HG02763 (cell line): ENCODE results near the gene CNOT6L.
"Not testable (repeated sequence)": the region's sequence is repeated elsewhere in the genome, so short reads cannot be mapped to it uniquely, and the experiment has no call there.

Source experiments
- ATAC-seq: cut with Tn5 transposase; IDR thresholded peaks from one replicate; pipeline ENCODE4 v1.9.1; 2021; ENCODE audit warnings: mild to moderate bottlenecking, moderate library complexity; ENCODE audit not compliant: unreplicated experiment

CNOT6L gene

DNA sequence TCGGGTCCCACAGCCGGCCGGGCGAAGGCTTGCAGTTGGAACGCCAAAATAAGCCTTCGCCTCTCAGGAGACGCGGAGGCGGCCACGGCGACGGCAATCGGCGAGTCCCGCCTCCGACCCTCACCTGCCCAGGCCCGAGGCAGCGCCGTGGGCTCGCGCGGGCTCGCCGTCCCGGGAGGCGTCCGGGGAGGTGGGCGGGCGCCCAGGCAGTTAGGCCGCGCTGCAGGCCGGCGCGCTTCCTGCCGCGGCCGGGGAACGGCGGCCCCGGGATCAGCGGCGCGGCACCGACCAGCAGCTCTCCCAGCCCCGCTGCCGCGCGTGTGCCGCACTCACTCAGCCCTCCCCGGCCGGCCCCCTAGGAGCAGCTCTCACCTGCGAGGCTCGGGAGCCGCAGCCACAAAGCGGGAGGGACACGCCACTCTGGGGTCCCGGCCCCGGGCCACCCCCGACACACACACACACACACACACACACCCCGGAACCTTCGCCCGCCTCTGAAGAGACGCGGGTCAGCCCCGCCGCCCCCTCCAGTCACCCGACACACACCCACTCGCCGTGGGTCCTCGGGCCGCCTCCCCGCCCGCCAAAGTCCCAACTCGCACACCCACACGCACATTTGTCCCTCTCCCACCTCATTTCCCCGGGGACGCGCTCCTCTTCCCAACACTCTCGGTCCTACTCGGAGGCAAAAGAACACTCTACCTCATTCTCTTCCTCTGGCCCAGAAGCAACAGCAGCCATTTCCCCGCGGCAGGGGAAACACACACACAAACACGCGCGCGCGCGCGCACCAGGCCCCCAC, at the start of gene CNOT6L:
CNOT6L (minus strand) TSS at position 767 of the 802 bp plus-strand sequence; CDS start at position 707, 60 bp downstream.
- ATAC-seq = peak; percentile 25

DNA sequence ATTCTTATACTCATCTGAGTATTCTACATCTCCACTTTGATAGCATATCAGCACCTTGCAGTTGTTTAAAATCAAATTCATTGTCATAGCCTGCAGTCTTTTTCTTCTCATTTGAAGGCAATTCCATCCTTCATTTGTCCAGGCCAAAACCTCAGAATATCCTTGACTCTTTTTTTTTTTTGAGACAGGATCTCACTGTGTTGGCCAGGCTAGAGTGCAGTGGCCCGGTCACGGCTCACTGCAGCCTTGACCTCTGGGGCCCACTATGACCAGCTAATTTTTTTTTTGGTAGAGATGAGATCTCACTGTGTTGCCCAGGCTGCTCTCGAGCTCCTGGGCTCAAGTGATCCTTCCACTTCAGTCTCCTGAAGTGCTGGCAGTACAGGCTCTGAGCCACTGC, 46.1 kb upstream of the CNOT6L start:
- no peak for ATAC-seq

DNA sequence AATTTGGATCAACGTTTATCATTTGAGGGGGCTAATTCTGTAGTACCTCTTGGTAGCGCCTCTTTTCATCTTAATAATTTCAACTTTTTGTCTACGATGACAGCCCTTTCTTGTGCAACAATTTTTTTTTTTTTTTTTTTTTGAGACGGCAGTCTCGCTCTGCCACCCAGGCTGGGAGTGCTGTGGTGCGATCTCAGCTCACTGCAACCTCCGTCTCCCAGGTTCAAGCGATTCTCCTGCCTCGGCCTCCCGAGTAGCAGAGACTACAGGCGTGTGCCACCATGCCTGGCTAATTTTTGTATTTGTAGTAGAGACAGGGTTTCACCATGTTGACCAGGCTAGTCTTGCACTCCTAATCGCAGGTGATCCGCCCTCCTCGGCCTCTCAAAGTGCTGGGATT, 44.2 kb upstream of the CNOT6L start:
- not testable (repeated sequence) for ATAC-seq

DNA sequence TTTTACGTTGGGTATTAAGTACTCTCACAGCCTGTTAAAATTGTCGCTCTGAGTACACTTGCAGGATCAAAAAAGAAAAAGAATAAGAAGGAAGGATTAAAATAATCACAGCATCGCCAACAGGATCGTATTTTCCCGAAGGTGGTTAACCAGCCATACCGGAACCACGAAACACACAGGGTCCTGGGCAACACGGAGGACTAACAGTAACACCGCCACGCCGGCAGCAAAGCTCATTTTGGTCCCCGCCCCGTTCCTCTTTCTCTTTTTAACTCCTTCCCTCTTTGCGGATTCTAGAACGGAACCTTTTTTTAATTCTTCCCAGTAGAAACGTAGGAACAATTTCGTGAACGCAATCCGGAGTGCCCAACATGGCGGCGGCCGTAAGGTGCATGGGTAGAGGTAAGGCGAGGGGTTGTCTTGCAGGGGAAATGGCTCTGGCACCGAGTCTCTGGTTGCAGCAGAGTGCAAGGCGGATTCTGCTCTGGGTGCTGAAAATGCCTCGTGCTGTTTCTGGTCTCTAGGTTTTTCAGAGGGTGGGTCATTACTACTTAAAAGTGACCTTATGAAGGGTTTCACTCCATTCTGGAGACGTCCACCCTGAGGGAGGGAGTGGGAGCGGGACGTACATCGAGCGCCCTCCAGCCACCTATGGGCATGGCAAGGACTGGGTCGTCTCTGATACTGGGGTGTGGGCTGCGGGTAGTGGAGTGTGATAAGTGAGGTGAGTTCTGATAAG, 43.5 kb upstream of the CNOT6L start, which contains the start of gene MRPL1:
MRPL1 (plus strand) TSS at position 353 of the 739 bp plus-strand sequence; CDS start at position 372, 19 bp downstream.
- peak; percentile 91 for ATAC-seq

DNA sequence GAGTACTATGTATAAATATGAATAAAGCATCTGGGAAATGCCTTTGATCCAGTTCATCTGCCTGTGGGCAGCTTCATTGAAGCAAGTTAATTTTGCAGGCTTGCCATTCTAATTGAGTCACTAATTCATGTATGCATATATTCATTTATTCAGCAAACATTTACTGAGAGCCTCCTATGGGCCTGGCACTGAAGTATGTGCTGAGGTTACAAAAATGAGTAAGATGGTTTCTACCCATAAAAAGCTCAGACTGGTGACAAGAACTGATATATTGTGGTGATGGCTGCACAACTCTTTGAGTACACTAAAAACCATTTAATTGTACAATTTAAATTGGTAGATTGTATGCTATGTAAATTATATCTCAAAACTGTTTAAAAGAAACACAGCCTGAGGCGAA, 42.3 kb upstream of the CNOT6L start:
- no peak for ATAC-seq

DNA sequence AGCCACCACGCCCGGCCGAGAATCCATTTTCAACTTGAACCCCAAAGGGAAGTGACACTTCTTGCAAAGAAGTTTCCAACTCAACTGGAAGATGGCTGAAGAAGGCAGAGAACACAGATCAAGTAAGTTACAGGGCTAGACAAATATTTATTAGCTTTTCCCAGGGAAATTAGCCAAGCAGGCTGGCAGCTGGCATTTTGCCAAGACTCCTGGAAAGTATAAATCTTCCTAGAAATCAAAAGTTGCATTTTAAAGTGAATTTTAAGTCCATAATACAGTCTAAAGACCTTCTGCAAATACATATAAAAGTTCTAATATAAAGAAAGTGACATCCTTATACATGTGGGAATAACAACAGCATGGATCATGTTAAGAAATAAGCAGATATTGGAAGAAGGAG, 40.1 kb upstream of the CNOT6L start:
- no peak for ATAC-seq

DNA sequence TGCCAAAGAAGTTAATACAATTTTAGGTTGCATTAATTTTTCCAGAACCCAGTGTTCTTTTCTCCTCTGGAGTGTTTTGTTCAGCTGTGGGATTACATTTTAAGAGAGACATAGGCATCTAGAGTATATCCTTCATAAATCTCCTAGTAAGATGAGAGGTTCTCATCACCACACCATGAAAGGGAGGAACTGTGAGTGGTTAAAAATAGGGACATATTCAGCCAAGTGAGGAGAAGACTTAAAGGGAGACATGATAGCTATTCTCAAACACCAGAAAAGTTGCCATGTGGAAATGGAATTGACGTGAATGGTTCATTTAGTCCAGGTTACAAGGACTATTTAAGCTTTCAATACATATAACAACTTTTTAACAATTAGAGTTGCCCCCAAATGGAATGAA, 37.0 kb upstream of the CNOT6L start:
- ATAC-seq = no peak

DNA sequence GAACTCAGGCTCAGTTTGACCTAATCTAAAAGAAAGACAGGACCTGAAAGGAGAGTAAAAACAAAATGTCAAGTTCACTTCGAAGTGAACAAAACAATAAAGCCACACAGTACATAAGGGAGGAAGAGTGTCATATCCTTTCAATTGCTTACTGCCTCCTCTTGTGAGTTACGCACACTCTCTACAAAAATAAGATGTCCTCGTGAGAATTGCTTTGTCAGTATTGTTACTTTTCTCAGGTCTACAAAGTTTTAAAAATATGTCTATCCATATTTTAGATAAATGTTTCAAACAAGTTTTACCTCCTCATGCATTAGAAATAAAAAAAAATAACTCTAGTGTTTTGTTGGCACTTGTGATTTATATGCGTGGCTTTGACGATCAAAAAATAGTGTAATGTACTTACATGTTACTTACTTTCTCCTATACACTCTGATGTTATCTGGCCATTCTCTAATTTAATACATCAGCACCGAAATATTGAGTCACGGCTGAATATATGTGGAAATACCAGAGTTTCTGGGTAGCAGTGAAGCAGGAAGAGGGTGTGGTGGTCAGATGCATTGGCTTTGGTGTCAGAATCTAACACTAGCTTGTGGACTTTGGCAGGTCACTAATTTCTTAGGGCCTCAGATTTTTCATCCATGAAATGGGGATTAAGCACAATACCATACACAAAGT, 35.4 kb upstream of the CNOT6L start:
- ATAC-seq = no peak

DNA sequence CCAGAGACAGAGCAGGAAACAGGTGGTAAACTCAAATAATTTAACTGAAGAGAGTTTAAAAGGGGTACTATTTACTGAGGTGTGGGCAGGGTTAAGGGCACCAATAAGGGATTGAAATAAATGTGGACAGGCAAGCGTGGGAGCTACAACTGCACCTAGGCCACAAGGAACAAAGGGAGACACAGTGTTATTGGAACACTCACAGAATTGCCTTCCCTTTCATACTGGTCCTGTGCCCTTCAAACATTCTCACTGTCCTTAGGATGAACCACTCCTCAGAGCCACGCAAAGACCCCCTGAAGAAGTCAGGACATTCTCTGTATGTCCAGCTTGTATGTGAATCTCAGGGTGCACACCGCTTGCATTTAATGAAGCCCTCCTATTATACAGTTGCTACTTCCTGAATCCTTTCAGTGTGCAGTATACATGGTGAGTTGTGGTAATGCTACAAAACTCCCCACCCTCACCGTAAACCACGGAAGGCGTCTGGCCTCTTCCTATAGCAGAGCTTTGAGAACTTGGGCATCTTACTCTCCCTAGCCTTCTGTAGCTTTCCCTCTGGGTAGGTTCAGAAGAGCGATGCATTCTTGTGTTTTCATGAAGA, 33.8 kb upstream of the CNOT6L start:
- ATAC-seq = peak; percentile 87

DNA sequence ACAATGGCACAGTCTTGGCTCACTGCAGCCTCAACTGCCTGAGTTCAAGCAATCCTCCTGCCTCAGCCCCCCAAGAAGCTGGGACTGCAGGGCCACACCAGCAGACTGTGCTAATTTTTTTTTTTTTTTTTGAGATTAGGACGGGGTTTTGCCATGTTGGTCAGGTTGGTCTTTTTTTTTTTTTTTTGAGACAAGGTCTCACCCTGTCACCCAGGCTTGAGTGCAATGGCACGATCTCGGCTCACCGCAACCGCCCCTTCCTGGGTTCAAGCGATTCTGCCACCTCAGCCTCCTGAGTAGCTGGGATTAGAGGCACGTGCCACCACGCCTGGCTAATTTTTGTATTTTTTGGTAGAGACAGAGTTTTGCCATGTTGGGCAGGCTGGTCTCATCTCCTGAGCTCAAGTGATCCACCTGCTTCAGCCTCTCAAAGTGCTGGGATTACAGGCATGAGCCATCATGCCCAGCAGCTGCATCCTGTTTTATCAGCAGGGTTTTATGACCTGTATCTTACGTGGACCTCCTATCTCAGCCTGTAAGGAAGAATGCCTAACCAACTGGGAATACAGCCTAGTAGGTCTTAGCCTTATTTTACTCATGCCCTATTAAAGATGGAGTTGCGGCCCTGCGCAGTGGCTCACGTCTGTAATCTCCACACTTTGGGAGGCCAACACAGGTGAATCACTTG, 30.3 kb upstream of the CNOT6L start:
- no peak for ATAC-seq

DNA sequence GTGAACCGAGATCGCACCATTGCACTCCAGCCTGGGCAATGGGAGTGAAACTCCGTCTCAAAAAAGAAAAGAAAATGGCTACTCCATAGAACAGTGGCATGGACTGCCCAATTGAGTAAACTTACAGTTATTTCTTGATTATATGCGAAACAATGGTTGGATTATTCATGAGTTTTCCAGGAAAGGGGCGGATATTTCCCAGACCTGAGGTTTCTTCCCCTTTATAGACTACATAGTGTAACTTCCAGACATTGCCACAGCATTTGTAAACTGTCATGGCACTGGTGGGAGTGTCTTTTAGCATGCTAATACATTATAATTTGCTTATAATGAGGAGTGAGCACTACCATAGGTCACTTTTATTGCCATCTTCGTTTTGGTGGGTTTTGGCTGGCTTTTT, 29.3 kb upstream of the CNOT6L start:
- ATAC-seq = no peak

DNA sequence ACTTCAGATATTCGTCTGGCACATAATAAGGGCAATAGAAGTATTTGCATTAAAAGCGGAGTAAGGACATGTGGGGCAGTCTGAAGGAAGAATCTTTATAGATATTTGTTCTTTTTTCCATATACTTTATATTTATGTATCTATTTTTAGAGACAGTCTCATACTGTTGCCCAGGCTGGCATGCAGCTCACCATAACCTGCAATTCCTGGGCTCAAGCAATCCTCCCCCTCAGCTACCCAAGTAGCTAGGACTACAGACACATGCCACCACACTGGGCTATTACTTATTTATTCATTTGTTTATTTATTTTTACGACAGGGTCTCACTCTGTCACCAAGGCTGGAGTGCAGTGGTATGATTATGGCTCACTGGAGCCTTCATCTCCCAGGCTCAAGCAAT, 26.8 kb upstream of the CNOT6L start:
- no peak for ATAC-seq

DNA sequence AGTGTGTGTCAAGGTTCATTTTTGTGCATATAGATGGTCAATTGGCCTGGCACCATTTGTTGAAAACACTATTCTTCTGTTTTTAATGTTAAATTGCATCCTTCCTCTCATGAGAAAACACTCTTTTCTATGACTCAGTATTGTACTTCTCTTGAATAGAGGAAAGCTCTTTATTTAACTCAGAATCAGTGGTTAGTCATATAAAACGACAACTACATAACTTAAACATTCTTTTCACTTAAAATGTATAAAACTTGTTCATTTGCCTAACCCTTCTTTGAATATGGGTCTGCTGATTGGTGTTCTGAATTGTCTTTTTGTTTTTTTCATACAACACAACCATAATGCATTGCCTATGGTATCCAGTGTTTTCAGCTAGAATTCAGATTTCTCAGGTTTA, 26.2 kb upstream of the CNOT6L start:
- ATAC-seq = no peak

DNA sequence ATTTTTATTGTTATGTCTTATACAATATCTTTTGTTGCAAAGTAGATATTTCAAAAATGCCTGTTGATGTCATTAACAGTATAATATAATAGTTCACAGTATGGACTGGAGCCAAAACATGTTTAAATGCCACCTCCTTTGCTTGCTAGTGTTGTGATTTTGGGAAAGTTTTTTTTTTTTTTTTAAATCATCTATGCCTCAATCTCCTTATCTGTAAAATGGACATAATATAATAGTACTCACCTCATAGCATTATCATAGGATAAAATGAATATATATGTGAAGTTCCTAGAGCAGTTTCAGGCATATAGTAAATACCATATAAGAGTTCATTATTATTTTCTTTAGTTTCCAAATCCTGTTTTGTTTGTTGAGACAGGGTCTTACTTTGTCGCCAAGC, 25.2 kb upstream of the CNOT6L start:
- no peak for ATAC-seq

DNA sequence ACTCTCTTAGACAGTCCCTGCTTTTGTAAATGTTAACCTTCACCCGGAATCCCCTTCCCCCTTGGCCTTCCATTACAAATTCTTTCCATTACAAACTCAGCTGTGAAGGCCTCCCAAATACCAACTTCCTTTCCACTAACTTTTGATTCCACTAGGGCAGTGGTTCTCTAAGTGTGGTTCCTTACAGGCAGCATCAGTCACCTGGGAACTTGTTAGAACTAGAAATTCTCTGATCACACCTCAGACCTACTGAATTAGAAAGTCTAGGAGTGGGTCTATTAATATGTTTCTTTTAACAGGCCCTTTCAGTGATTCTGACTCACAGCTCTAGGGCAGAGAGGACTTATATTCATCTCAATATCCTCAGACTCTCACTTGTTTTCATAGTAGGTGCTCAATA, 24.5 kb upstream of the CNOT6L start:
- ATAC-seq = no peak

DNA sequence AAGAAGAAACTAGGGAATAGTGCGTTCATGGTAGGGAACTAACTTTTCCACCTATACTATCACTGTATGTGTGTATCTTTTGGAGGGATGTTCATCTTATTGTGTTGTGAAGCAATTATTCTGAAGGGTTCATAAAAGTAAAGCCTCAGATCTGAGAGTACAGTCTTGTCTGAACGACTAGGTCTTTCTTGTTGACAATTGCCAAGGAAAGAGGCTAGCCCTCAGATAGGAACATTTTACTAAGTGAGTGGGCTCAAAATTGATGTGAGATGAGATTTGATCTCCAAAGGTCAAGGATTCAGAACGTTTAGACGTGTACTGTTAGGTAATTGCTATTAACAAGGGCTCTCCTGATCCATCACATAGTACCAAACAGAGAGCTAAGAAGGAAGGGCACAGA, 15.2 kb upstream of the CNOT6L start:
- no peak for ATAC-seq

DNA sequence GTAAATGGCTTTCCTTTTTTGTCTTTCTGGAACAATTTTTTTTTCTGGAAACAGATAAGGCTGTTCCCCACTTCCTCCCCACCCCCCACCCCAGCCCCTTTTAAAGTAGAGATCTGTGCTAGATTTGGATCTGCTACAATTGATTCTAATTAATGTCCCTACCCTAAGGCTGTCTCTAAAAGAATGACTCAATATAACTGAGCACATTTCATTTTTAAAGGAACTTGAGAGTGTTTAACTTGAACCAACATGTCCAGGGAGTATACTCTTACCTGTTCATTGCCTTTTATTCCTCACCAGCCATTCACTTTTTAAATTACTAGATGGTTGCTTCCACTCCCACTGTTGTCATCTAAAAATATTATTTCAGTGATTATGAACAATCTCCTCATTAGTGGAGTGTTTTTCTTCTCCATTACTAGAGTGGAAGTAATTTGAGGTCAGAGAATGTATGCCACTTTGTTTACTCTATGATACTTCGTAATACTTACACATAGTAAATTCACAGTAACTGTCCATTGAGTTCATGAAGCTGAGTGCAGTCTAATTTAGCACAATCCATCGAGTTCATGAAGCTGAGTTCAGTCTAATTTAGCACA, 14.1 kb upstream of the CNOT6L start:
- no peak for ATAC-seq

DNA sequence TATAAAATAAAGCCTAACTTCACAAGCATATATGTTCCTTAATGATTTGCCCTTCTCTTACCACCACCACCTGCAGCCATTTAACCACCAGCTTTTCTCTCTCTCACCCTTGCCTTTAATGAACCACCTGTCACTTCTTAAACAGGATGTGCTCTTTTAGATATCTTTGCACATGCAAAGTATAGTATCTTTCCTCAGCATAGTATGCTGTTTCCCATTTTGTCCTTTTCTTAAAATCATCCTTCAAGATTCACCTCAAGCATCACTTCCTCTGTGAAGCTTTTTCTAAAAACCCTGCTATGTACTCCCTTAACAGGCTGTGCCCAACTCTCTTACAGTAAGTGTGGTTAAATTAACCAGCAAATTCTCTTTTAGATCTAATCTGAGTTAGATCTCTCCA, 8.2 kb upstream of the CNOT6L start:
- ATAC-seq = peak; percentile 66

DNA sequence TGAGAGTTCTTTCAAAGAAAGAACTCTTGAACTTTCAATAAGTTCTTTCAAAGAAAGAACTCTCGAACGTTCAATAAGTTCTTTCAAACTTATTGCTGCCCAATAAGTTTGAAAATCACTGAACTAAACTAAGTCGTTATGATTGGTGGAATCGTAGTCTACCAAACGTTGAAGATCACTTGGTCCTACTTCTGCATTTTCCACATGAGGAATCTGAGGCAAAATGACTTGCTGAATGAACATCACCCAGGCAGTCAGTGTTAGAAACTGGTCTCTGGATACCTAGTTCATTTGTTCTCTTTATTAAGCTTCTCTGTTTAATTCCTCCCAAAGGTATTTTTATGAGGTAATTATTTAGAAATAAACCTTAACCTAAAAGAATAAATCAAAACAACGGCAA, 7.1 kb upstream of the CNOT6L start:
- ATAC-seq = no peak

DNA sequence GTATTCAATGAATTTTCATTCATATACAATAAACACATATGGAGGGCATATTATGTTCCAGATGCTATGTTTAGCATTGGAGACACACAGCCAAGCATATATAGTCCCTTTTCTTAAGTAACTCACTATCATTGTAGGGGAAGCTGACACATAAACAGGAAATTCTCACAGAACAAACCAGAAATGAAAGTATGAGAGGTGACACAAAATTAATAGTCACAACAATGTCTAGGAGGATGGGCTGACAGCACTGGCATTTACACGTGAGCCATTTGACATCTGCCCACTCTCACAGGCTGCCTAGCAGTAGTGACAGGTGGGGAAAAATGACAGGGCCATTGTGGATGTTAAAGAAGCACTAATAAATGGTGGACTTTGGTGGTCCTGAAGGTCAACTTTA, 2.6 kb upstream of the CNOT6L start:
- ATAC-seq = no peak
